Natural killer cell (primary cell): ENCODE data around the gene NABP1. TPM values are rescaled to one million over a fixed set of nuclear protein-coding genes. Genes with fewer than 3 reads are reported as not detected.

Source experiments
- ATAC-seq, 3 donors: fragments of 150-1000 bp in 2 of 3; fragments of 200-7000 bp in 1 of 3; cut with Tn5 transposase; 1 replicate in 1 of 3; 2 replicates in 2 of 3; pipeline ENCODE4 v1.10.0; 2021; ENCODE audit warnings: mild to moderate bottlenecking in 2 of 3, moderate library complexity in 2 of 3
- DNase-seq, 2 donors: peaks; one replicate each; pipeline versions ENCODE4 v3.0.0 to v3.0.0-alpha.2; 2013 to 2021; ENCODE audit warnings: mixed read lengths in 1 of 2
- H3K27ac ChIP-seq: one replicate; pipeline ENCODE4 v1.5.1; 2013; ENCODE audit warnings: mild to moderate bottlenecking, low read length
- H3K27me3 ChIP-seq: one replicate; pipeline ENCODE4 v1.6.1; 2013; ENCODE audit warnings: low read length; ENCODE audit not compliant: control insufficient read depth, insufficient read depth
- H3K36me3 ChIP-seq: one replicate; pipeline ENCODE4 v1.6.1; 2013; ENCODE audit warnings: low read length; ENCODE audit not compliant: control insufficient read depth, insufficient read depth
- H3K4me1 ChIP-seq: one replicate; pipeline ENCODE4 v1.6.1; 2013; ENCODE audit warnings: low read length; ENCODE audit not compliant: control insufficient read depth, insufficient read depth
- H3K4me3 ChIP-seq: one replicate; pipeline ENCODE4 v1.5.1; 2013; ENCODE audit warnings: low read length
- H3K9me3 ChIP-seq: one replicate; pipeline ENCODE4 v1.6.1; 2013; ENCODE audit warnings: low read length; ENCODE audit not compliant: control insufficient read depth, insufficient read depth
- H3K27ac Mint-ChIP-seq, 2 donors: one replicate each; pipeline ENCODE4 v1.8.0; 2022; ENCODE audit warnings: mild to moderate bottlenecking in 2 of 2, mixed read lengths in 2 of 2, moderate library complexity in 1 of 2
- H3K27me3 Mint-ChIP-seq, 2 donors: one replicate each; pipeline ENCODE4 v1.8.0; 2022; ENCODE audit warnings: low read depth in 2 of 2, mixed read lengths in 2 of 2
- H3K36me3 Mint-ChIP-seq: one replicate; pipeline ENCODE4 v1.8.0; 2022; ENCODE audit warnings: mixed read lengths
- H3K4me1 Mint-ChIP-seq, 2 donors: one replicate each; pipeline ENCODE4 v1.8.0; 2022; ENCODE audit warnings: mixed read lengths in 2 of 2
- H3K4me3 Mint-ChIP-seq: one replicate; pipeline ENCODE4 v1.8.0; 2022; ENCODE audit warnings: mild to moderate bottlenecking, moderate library complexity, mixed read lengths
- H3K9me3 Mint-ChIP-seq, 2 donors: one replicate each; pipeline ENCODE4 v1.8.0; 2022; ENCODE audit warnings: mixed read lengths in 2 of 2
- WGBS: methylation state at CpG from one replicate; pipeline ENCODE4 v1.1.7; 2013; ENCODE audit warnings: missing lambda C conversion rate; ENCODE audit not compliant: insufficient coverage; 5-methylcytosine and 5-hydroxymethylcytosine counted together
- intact Hi-C: fragments of 100-400 bp; cut with micrococcal nuclease; formaldehyde crosslinking; loops from one replicate; pipeline ENCODE4 v1.14.2; 2022
- total RNA-seq, 4 donors: library from RNA; stranded (reverse); fragments of 120-200 nt in 1 of 4; gene quantifications; one replicate each; pipeline versions ENCODE4 v1.2.3 to v1.2.4, GENCODE V29; 2013 to 2022
- TF ChIP-seq, protein P1 (sequence below): fragments of 200-600 bp; IDR thresholded peaks from one replicate; pipeline ENCODE4 v1.8.0; 2022; ENCODE audit warnings: antibody characterized with exemption

The NABP1 gene
- total RNA-seq, 3 donors from 2014 or later (not counting 1 experiment from before 2014, with no cell fraction given) = 44.5 to 52.2 (median 45.7) TPM

DNA sequence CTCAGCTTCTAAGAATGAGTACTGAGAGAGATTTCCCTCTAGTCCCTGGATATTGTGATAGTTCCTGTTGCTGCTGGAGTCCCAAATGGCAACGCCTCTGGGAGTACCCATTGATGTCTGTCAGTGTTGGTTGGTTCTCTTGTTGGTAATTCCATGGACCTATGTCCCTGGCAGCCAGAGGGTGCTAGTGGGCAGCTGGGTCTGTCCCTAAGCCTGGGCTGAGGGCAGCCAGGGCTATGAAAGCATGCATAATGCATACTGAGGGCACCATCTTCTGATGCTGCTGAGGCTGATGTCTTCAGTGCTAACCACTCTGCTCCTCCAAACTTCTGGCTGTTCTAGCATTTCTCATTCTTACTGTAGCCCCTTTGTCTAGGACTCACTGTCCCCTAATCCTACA is 35.9 kb downstream of the NABP1 start:
- H3K4me1 ChIP-seq = no peaks in the 10 kb centered on the region
- peaks cover 0 to 4% of the 10 kb centered on the region in 2 donors for H3K27me3 Mint-ChIP-seq
- no peak for DNase-seq
- H3K27me3 ChIP-seq = no peaks in the 10 kb centered on the region
- H3K36me3 Mint-ChIP-seq = no peaks in the 10 kb centered on the region
- WGBS = 62% methylated on average over 1 of the region's 1 CpG
- no peak for ATAC-seq
- no peak overlapping the region for H3K27ac Mint-ChIP-seq
- H3K4me1 Mint-ChIP-seq = no peaks in the 10 kb centered on the region
- TF ChIP-seq, protein P1, sequence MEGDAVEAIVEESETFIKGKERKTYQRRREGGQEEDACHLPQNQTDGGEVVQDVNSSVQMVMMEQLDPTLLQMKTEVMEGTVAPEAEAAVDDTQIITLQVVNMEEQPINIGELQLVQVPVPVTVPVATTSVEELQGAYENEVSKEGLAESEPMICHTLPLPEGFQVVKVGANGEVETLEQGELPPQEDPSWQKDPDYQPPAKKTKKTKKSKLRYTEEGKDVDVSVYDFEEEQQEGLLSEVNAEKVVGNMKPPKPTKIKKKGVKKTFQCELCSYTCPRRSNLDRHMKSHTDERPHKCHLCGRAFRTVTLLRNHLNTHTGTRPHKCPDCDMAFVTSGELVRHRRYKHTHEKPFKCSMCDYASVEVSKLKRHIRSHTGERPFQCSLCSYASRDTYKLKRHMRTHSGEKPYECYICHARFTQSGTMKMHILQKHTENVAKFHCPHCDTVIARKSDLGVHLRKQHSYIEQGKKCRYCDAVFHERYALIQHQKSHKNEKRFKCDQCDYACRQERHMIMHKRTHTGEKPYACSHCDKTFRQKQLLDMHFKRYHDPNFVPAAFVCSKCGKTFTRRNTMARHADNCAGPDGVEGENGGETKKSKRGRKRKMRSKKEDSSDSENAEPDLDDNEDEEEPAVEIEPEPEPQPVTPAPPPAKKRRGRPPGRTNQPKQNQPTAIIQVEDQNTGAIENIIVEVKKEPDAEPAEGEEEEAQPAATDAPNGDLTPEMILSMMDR = no peak
- H3K4me3 ChIP-seq = no peak overlapping the region
- H3K9me3 ChIP-seq = no peaks in the 10 kb centered on the region
- no peaks in the 10 kb centered on the region for H3K9me3 Mint-ChIP-seq
- H3K27ac ChIP-seq = no peak overlapping the region
- H3K4me3 Mint-ChIP-seq = no peak overlapping the region
- intact Hi-C loops = no loop called here
- no peaks in the 10 kb centered on the region for H3K36me3 ChIP-seq

DNA sequence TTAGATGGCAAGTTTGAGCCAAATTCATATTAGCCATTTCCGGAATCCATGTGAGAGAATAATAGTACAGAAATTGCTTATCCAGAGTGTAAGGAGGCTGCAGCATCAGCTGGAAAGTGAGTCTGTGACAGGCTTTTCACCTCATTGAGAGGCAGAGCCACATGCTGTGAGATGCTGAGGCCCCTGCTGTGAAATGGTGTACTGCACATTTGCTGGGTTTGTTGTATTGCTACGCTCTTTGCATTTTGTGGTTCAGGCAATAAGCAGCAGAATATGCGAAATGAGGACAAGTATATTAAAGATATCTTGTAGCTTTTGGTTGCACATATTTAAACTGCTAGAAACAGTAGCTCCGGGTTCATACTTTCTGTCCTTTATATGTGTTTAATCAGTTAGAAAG is 37.0 kb downstream of the NABP1 start:
- peaks cover 0 to 4% of the 10 kb centered on the region in 2 donors for H3K27me3 Mint-ChIP-seq
- 98% methylated on average over 4 of the region's 4 CpGs for WGBS
- no peak overlapping the region for H3K4me3 Mint-ChIP-seq
- H3K27me3 ChIP-seq = no peaks in the 10 kb centered on the region
- ATAC-seq (no peak), DNase-seq (no peak)
- H3K9me3 Mint-ChIP-seq = no peaks in the 10 kb centered on the region
- H3K36me3 ChIP-seq = no peaks in the 10 kb centered on the region
- no peak overlapping the region for H3K27ac ChIP-seq
- intact Hi-C loops = no loop called here
- no peaks in the 10 kb centered on the region for H3K9me3 ChIP-seq
- TF ChIP-seq, protein P1 = no peak
- H3K4me3 ChIP-seq = no peak overlapping the region
- H3K4me1 Mint-ChIP-seq = no peaks in the 10 kb centered on the region
- H3K27ac Mint-ChIP-seq = no peak overlapping the region
- no peaks in the 10 kb centered on the region for H3K36me3 Mint-ChIP-seq
- H3K4me1 ChIP-seq = no peaks in the 10 kb centered on the region

DNA sequence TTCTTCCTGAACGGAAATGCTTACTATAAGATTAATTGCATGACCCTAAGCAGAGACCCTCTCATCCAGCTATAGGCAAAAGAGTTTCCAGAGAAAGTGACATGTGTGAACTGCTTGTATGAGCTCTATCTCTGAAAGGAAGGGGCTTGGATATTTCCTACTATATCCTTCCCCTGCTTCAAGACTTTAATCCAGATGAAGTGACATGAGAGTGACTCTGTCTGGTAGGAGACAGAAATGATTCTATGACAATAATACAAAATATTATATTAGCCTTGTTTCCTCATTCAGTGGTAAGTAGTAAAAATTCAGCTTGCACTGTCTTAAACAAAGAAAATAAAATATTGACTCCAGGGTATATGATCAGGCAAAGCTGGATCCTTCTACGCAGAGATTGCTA is 37.5 kb downstream of the NABP1 start:
- DNase-seq (no peak), ATAC-seq (no peak)
- TF ChIP-seq, protein P1 = no peak
- no CpG with 5 or more reads among the region's 2 CpGs for WGBS
- Mint-ChIP-seq H3K27me3 (peaks cover 0 to 4% of the 10 kb centered on the region in 2 donors), H3K4me1 (no peaks in the 10 kb centered on the region), H3K36me3 (no peaks in the 10 kb centered on the region), H3K4me3 (no peak overlapping the region), H3K9me3 (no peaks in the 10 kb centered on the region), H3K27ac (no peak overlapping the region)
- Histone ChIP-seq H3K27me3 (no peaks in the 10 kb centered on the region), H3K9me3 (no peaks in the 10 kb centered on the region), H3K4me1 (no peaks in the 10 kb centered on the region), H3K4me3 (no peak overlapping the region), H3K36me3 (no peaks in the 10 kb centered on the region), H3K27ac (no peak overlapping the region)
- intact Hi-C loops = no loop called here

DNA sequence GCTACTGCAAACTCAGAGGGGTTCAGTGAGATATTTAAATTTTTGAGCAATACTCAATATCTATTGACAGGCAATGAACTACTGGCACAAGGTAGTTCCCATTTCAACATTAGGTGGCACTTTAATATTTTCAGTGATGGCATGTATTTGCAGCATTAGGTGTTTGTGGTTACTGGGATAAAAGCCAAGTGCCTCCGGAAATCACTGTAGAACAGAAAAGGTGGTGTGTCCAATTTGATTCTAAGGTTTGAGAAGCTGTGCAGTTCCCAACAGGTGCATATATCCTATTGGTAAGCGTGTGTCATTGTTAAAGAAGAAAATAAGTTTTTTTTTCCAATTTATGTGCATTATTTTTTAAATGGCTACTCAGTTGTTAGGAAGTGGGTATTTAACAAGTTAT is 41.3 kb downstream of the NABP1 start:
- intact Hi-C loops = no loop called here
- H3K27ac ChIP-seq = no peak overlapping the region
- H3K9me3 ChIP-seq = no peaks in the 10 kb centered on the region
- ATAC-seq (no peak), DNase-seq (no peak)
- no peaks in the 10 kb centered on the region for H3K4me1 Mint-ChIP-seq
- no peak overlapping the region for H3K4me3 ChIP-seq
- 73% methylated on average over 1 of the region's 2 CpGs for WGBS
- no peaks in the 10 kb centered on the region for H3K27me3 ChIP-seq
- peaks cover 4 to 7% of the 10 kb centered on the region in 2 donors for H3K27me3 Mint-ChIP-seq
- H3K9me3 Mint-ChIP-seq = no peaks in the 10 kb centered on the region
- no peaks in the 10 kb centered on the region for H3K4me1 ChIP-seq
- no peak overlapping the region for H3K27ac Mint-ChIP-seq
- TF ChIP-seq, protein P1 = no peak
- no peaks in the 10 kb centered on the region for H3K36me3 Mint-ChIP-seq
- no peaks in the 10 kb centered on the region for H3K36me3 ChIP-seq
- H3K4me3 Mint-ChIP-seq = no peak overlapping the region
